Activated CD4-positive, alpha-beta T cell treated with anti-CD3 and anti-CD28 coated beads, Interleukin-2, Interleukin-4, amounts not matched to agents 100 ng/mL and 50 ng/mL, durations not matched to agents 16 hours and 8 hours (primary cell): ENCODE data around the gene DNAI2.
"Not testable (repeated sequence)": the region's sequence is repeated elsewhere in the genome, so short reads cannot be mapped to it uniquely, and the experiment has no call there.

ENCODE experiments used
- DNase-seq: peaks from one replicate; pipeline ENCODE4 v3.0.0-alpha.2; 2020; ENCODE audit warnings: low spot score

The DNAI2 gene

DNA sequence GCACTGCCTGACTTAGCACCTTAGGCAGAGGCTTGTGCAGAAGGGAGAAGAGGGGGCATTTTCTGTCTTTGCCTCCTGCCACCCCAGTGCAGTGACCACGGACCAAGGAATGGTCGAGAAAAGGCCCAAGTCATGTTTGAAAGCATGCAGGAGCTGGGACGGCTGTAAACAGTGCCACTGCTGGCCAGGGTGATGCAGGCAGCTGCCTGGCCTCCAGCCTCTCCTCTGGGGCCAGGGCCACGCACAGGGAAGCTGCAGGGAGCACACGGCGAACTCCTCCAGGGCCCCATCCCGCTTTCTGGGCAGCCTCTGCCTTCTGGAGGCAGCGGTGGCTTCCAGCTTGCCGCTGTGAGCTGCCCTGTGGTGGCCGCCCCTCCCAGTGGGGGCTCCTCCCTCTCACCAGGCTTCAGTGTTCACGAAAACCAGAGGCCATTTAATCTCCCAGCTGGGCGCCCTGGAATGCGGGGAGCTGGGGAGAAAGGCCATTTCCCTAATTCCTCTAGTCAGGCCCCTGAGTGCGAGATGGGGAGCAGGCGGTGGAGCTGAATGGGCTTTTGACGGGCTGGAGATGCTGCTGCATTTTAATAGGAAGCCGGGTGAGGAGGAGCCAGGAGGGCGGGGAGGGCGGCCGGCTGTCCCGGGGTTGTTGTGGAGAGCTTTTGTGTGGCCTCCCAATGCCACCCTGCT is 28.7 kb upstream of the DNAI2 start:
- no peak for DNase-seq

DNA sequence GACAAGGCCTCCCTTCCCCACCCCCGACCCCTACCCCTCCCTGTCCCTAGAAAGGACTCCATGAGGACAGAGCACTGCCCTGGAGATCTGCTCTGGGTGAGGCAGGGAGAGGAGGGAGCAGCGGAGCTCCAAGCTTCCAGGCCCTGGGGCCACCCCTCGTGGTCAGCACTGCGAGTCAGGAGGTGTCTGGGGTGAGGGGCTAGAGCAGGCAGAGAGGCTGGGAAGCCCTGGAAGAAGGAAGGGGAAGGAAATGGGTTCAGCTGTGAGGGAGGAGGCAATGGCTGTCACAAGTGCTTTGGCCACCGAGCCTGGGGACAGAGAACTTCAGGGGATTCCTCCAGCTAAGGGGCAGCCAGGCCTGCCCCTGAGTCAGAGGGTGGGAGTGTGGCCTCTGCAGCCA is 28.2 kb upstream of the DNAI2 start:
- no peak for DNase-seq

DNA sequence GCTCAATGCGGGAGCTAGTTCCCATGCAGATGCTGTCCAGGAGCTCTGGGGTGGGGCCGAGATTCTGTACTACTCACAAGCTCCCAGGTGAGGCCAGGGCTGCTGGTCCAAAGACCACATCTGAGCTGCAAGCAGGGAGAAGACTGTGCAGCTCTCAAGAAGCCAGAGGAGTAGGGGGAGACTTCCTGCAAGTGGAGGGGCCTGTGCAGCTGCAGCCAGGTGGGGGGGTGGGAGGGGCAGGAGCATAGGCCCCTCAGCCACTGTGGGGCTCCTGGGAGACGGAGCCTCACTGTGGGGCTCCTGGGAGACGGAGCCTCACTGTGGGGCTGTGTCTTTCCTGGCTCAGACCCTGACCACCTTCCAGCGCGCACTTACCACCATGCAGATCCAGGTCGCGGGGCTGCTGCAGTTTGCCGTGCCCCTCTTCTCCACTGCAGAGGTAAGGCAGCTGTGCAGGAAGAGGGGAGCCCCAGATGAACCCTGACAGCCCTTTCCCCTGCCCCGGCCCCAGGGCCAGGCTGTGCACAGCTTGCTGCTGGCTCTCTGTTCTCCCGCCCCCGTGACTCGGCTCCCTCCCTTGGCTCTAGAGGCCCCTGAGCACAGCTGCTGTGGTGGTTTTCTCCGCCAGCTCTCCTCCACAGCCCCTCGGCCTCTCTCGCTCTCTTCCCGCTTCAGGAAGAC is 24.3 kb upstream of the DNAI2 start:
- DNase-seq = no peak

DNA sequence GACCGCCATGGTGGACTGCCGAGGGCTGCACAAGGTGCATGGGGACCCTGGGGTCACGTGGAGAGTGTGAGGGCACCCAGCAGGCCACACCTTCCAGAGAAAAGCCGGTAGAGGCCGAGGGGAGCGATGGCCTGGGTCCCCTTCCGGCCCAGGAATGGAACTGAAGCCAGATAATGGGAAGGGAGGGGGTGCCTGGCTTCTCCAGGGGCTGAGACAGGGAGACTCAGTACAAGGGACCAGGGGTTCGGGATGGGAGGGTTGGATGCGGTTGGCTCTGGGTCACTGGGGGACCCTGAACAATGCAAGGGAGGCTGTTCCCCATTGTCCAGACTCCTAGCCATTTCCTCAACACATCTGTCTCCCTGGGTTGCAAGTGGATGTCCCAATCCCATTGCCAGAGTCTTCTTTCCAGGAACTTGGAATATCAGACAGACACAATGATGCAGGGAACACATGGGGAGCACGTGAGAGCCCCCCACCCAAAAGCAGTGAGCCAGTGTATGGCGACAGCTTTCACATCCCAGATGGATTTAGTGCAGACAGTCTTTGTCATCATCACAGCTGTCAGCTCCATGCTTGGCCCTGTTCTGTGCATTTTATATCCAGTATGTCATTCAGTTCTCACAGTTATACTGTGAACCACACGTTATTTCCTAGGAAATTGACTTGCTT is 23.6 kb upstream of the DNAI2 start:
- DNase-seq = no peak

DNA sequence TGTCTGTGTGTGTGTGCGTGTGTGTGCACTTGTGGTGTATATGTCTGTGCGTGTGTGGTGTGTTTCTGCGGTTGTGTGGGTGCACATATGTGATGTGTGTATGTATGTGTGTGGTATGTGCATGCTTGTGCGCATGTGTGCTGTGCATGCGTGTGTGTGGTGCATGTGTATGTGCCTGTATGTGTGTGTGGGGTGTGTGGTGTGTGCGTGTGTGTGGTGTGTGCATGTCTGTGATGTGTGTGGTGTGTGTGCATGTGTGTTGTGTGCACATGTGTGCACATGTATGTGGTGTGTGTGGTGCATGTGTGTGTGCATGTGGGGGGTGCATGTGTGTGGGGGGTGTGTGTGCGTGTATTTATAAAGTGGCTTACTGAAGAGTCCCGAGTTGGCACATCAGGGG is 23.0 kb upstream of the DNAI2 start:
- no peak for DNase-seq

DNA sequence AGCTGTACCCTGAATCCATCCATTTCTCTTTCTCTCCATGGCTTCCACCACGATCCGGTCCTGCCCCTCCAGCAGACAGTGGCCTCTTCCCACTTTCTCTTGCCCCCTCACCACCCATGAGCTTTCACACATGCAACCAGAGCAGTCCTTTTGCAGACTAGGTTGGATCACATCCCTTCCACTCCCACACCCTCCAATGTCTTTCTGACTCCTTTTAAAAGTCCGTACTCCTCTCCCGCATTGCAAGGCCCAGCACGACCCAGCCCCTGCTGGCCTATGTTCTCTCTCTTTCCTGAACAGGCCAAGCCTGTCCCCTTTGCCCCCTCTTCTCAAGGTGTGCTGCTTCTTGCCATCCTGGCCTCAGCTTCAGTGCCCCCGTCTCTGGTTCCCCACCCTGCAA is 22.5 kb upstream of the DNAI2 start:
- no peak for DNase-seq

DNA sequence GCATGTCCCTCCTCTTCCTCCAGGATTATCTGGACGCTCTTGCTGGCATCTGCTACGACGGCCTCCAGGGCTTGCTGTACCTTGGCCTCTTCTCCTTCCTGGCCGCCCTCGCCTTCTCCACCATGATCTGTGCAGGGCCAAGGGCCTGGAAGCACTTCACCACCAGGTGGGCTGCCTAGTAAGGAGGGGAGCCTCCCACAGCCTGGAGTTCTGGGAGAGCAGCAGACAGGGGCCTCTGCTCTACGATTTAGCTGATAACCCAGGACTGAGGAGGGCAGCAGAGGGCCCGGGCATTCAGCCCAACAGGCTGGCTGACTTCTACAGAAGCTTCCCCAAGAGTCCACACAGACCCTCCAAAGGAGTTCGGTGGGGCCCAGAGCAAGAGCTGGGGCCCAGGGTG is 21.8 kb upstream of the DNAI2 start:
- no peak for DNase-seq

DNA sequence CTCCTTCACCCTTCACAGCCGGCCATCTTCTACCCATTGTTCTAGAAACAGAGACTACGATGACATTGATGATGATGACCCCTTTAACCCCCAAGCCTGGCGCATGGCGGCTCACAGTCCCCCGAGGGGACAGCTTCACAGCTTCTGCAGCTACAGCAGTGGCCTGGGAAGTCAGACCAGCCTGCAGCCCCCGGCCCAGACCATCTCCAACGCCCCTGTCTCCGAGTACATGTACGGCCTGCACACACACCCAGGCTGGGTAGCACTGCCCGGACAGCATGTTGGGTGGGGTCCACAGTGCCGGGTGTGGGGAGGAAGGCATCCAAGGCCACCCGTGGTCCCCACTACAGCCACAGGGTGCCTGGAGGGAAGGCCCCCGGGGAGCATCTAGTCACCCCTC is 21.0 kb upstream of the DNAI2 start:
- no peak for DNase-seq

DNA sequence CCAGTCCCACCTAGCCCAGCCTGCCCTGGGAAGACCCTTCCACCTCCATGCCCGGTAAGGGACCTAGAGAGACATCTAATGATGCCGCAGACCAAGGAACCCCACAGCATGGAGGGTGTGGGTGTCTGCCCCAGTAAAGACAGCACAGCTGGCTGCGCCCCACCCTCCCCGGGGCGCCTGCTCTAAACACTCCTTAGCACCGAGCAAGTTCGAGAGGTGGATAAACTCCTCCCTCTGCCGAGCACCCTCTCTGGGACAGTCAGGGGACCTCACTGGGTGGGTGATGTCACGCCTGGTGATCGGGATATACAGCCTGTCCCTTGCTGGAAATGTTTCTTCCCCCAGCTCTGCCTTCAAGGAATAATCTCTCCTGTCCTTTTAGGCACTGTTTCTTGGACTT is 16.7 kb upstream of the DNAI2 start:
- no peak for DNase-seq

DNA sequence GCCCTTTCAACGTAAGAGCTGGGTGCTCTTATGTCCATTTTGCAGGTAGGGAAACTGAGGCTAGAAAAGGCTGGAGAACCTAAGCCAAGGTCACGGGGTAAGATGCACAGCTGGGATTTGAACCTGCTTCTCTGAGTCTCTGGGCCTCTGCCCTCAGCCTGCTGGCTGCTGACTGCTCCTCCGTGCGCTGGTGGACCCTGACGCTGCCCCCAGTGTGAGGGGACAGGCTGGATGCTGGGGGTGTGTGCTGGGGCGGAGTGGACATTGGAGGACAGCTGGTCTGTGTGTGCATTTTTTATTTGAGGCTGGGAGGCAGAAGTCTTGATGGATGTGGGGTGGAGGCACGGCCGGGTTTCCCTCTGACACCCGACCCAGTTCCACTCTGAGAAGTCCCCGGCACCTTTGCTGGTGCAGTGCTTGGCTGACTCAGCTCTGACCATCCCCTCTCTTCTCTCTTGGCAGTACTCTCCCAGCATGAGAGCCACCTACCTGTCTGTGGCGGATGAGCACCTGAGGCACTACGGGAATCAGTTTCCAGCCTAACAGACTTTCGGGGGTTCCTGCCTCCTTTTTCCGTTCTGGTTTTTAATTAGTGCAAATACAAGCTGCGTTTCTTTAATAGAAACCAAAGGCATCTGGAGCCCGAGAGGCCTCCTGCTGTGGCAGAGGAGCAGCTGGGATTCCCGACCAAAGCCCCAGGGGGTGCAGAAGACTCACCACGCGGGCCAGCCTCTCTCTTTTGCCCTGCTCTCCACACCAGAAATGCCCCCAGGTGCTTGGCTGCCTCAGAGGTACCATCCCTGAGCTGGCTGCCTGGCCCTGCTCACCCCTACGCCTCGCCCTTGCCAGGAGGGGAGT is 14.1 kb upstream of the DNAI2 start:
- no peak for DNase-seq

DNA sequence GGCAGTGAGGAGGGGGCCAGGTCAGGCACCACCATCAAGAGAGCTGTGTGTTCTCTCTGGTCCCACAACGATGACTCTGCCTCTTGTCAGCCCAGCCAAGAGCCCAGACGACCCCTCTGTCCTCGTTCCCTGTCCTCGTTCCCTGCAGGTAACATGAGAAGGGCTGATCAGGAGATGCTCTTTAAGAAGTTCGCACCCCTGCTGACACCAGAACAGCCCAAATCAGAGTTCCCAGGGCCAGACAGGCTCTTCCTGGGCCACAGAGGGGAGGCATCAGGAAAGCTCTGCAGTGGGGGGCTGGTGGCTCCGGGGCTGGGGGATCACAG is 13.5 kb upstream of the DNAI2 start:
- DNase-seq = no peak

DNA sequence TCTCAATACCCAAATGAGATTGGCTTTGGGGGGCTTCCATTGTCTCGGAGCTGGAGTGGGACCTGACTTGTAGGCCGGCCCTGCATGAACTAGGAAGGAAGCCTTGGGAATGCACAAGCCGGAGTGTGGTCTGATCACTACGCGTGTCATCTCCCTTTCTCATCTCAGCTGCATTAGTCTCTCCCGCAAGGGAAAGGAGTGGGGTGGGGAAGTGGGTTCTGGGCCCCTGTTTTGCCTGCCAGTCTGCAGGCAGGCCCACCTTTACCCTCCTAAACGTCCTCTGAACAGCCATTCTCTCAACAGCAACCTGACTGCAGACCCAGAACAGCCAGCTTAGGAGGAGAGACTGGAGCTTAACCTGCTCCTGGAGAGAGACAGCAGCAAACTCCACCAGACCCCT is 11.4 kb upstream of the DNAI2 start:
- no peak for DNase-seq

DNA sequence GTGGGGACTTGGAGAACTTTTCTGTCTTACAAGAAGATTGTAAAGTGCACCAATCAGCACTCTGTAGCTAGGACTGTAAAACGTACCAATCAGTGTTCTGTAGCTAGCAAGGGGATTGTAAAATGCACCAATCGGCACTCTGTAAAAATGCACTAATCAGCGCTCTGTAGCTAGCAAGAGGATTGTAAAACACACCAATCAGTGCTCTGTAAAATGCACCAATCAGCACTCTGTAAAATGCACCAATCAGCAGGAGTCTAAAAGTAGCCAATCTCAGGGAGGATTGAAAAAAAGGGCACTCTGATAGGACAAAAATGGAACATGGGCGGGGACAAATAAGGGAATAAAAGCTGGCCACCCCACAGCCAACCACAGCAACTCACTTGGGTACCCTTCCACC is 7.0 kb upstream of the DNAI2 start:
- not testable (repeated sequence) for DNase-seq

DNA sequence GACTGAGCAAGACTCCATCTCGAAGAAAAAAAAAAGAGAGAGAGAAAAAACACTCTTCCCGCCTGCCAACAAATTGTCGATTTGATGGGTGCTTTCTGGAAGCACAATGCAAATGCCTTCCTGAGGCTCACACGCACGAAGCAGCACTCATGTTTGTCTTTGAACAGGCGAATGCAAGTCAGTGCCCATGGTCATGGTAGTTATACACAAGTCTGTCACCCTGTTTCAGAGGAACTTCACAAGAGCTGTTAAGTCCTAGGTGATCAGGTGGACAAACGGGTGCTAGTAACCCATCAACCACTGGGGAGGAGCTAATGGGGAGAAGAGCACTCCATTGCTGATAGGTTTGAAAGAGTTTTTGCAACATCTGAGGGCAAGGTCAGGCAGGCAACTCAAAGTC is 6.5 kb upstream of the DNAI2 start:
- no peak for DNase-seq

DNA sequence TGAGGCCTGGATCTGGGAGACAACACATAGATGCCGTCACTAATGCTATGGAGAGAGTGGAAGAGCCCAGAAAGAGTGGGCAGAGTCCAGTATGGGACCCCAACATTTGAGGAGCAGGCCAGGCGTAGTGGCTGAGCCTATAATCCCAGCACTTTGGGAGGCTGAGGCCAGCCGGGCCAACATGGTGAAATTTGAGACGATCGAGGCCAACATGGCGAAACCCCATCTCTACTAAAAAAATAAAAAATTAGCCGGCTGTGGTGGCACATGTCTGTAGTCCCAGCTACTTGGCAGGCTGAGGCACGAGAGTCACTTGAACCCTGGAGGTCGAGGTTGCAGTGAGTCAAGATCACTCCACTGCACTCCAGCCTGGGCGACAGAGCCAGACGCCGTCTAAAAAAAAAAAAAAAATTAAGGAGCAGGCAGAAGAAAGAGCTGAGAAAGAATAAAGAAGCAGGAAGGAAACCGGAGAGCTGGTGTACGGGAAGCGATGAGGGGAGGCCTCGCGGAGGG is 6.0 kb upstream of the DNAI2 start:
- DNase-seq = no peak

DNA sequence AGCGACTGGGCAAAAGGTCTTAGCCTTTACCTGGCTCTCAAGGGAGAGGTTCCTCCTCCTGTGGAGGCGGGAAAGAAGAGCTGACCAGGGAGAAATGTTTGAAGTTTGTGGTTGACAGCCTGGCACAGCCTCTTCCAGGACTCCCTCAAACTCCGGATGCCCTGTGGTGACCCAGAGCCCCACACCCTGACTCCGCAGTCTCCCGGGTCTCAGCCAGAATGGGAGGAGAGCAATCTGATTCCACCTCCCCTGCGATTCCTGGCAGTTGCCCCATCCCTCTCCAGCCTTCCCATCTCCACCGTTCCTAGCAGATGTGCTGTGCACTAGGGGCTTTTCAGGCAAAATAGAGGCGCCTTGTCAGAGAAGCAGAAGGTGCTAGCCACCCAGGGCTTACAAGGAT is 5.5 kb upstream of the DNAI2 start:
- DNase-seq = no peak

DNA sequence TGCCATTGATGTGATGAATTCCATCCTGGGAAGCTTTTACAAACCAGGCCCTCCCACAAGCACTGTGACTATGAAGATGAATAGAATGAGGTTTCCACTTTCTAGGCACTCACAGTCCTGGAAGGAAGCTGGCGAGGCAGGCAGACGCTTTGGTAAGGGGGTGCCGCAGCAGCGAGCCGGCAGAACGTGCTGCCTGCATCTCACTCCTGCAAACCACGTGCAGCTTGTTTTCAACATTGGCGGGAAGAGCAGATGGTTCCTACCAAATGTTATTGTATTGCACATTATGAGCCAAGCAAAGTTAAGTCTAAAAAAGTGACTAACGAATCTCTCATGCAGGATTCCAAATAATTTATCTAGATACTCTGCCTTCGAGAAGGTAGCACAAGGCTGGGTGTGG is 3.7 kb upstream of the DNAI2 start:
- DNase-seq = no peak

DNA sequence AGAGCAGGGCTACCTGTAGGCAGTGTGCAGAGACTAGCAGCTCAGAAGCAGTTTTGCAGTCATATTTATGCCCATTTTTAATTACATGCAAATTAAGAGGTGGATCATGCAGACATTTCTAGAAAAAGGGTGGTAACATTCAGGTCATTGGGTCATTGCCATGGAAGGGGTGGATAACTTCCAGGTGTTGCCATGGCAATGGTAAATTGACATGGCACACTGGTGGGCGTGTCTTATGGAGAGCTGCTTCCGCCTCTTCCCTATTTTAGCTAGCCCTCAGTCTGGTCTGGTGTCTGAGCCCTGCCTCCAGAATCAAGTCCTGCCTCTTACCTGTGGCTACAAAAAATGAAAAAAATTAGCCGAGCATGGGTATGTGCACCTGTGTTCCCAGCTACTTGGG is 2.8 kb upstream of the DNAI2 start:
- DNase-seq = no peak

DNA sequence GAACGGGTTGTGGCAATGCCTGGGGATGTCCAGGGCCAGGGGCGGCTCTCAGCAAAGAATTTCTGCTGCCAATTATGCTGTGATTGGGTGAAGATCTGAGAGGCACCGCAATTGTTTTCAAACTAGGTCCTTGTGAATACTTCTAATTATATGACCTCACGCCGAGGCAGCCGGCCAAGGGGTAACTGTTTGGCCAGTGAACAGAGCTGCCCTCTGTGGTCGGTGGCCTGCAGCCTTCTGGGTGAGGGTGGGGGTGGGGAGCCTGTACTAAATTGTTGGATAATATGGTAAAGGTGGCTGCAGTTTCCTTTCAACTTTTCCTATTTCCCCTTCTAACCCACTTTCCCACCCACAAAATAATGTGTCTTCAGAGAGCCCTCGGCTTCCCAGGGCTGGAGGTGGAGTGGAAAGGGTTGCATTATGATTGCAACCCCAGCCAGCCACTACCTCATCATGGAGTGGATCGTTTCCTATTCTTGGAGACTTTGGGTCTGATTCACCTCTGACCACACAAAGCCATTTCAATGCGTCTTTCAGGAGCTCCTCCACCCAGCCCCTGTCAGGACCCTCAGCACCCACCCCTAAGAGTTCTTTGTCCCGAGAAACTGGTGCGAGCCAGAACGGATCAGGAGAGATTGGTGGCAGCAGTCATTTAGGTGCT is 2.0 kb upstream of the DNAI2 start:
- DNase-seq = no peak

DNA sequence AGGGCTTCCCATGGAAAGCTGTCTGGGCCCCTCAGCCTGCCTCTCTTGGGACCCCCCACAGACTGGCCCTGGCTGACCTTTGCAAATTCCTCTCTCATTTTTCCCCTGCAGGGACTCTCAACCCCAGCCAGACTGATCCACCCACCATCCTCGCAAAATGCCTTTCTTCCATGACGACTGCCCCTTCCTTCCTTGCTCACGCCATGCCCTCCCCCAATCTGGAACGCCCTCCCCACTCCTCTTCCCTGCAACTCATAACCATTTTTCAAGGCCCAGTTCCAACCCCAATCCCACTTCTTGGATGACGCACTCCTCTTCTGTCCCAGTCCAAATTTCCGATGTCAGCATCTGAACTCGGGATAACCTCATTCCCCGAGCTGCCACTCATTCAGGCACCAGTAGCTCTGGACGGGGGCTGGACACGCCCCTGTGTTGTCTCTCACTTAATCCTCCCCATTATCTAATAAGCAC is 1.3 kb upstream of the DNAI2 start:
- DNase-seq = no peak

DNA sequence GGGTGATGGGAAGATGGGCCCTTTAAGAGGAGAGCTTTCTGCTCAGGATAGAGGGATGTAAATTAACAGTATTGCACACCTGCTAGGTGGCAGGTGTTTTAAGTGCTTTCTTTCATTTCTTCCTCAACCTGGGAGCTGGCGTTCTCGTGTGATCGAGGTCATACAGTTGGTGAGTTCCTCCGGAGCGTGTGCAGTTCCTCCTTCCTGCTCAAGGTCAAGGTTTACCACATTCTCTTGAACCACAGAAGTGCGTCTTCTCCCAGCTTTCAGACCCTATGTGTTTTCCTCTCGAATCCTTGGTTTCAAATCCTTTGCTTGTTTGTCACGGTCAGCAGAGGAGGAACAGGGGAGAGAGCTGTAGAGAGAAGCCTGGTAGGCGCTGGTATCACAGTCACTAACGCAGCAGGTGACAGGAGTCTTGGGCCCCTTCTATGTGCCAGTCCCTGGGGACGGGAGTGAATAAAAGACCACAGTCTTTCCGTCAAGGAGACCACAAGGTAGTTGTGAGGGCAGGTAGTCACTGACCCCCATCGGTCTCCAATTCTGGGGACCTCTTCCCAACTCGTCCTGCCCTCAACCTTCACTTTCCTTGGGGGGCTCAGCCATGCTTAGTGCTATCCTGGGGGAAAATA is 791 bp downstream of the DNAI2 start:
- no peak for DNase-seq
